Neural crest cell (in vitro differentiated cells): Measurements from ENCODE around the gene PLN. TPM values are rescaled to one million over a fixed set of nuclear protein-coding genes. Genes with fewer than 3 reads are reported as not detected.

Experiments used
- DNase-seq: peaks from one replicate; pipeline ENCODE4 v3.0.0; 2021; ENCODE audit warnings: low read depth, mixed read lengths, low spot score
- H3K27ac Mint-ChIP-seq: one replicate; pipeline ENCODE4 v1.8.0; 2021; ENCODE audit warnings: mild to moderate bottlenecking, mixed read lengths; ENCODE audit not compliant: unreplicated experiment
- H3K27me3 Mint-ChIP-seq: 2 replicates; pipeline ENCODE4 v1.8.0; 2021; ENCODE audit warnings: low read depth, mild to moderate bottlenecking, mixed read lengths
- H3K36me3 Mint-ChIP-seq: 2 replicates; pipeline ENCODE4 v1.8.0; 2021; ENCODE audit warnings: low read depth, mild to moderate bottlenecking, mixed read lengths
- H3K4me1 Mint-ChIP-seq: 2 replicates; pipeline ENCODE4 v1.8.0; 2021; ENCODE audit warnings: mixed read lengths
- H3K4me3 Mint-ChIP-seq: one replicate; pipeline ENCODE4 v1.8.0; 2021; ENCODE audit warnings: mild to moderate bottlenecking, mixed read lengths
- H3K9me3 Mint-ChIP-seq: 2 replicates; pipeline ENCODE4 v1.8.0; 2021; ENCODE audit warnings: mixed read lengths
- CTCF ChIP-seq: fragments of 200-600 bp; sonication (generic); conservative IDR thresholded peaks from 2 replicates; pipeline ENCODE4 v1.5.0; 2021; ENCODE audit warnings: antibody characterized with exemption, mild to moderate bottlenecking
- total RNA-seq: library from RNA; stranded (reverse); gene quantifications from 2 replicates; pipeline ENCODE4 v1.2.1, GENCODE V29; 2021

The PLN gene
- total RNA-seq, 1 donor from 2014 or later, result not detected

- H3K27me3 Mint-ChIP-seq, result no peaks in the 10 kb centered on the region
- H3K36me3 Mint-ChIP-seq, result peaks cover 2% of the 10 kb centered on the region
- H3K9me3 Mint-ChIP-seq, result peaks cover 2% of the 10 kb centered on the region
- TF ChIP-seq CTCF, result no peak
- DNase-seq, result no peak
- no peak overlapping the region for H3K27ac Mint-ChIP-seq
- H3K4me3 Mint-ChIP-seq, result no peak overlapping the region
- H3K4me1 Mint-ChIP-seq, result peaks cover 6% of the 10 kb centered on the region
Observed at GRCh38 chr6:118546880-118547218, 1.2 kb upstream of the PLN start.

- Mint-ChIP-seq H3K4me3 (no peak overlapping the region), H3K36me3 (no peaks in the 10 kb centered on the region), H3K27me3 (no peaks in the 10 kb centered on the region), H3K9me3 (no peaks in the 10 kb centered on the region), H3K27ac (no peak overlapping the region), H3K4me1 (peaks cover 6% of the 10 kb centered on the region)
- no peak for TF ChIP-seq CTCF
- DNase-seq, result no peak
Observed at GRCh38 chr6:118548613-118549012, 517 bp downstream of the PLN start.

- H3K36me3 Mint-ChIP-seq, result no peaks in the 10 kb centered on the region
- no peaks in the 10 kb centered on the region for H3K27me3 Mint-ChIP-seq
- H3K27ac Mint-ChIP-seq, result peak overlapping the region; percentile 64
- peaks cover 6% of the 10 kb centered on the region for H3K4me1 Mint-ChIP-seq
- no peak overlapping the region for H3K4me3 Mint-ChIP-seq
- TF ChIP-seq CTCF, result peak; percentile 73
- no peaks in the 10 kb centered on the region for H3K9me3 Mint-ChIP-seq
- no peak for DNase-seq
Observed at GRCh38 chr6:118551063-118552053, 3.3 kb downstream of the PLN start.

GRCh38 chr6:118553132-118553531, 5.0 kb downstream of the PLN start:
- TF ChIP-seq CTCF, result no peak
- no peaks in the 10 kb centered on the region for H3K27me3 Mint-ChIP-seq
- no peaks in the 10 kb centered on the region for H3K36me3 Mint-ChIP-seq
- DNase-seq, result no peak
- peaks cover 7% of the 10 kb centered on the region for H3K4me1 Mint-ChIP-seq
- no peak overlapping the region for H3K4me3 Mint-ChIP-seq
- H3K27ac Mint-ChIP-seq, result no peak overlapping the region
- no peaks in the 10 kb centered on the region for H3K9me3 Mint-ChIP-seq

- TF ChIP-seq CTCF, result no peak
- Mint-ChIP-seq H3K9me3 (no peaks in the 10 kb centered on the region), H3K36me3 (peaks cover 2% of the 10 kb centered on the region), H3K27me3 (no peaks in the 10 kb centered on the region), H3K4me3 (no peak overlapping the region), H3K4me1 (peaks cover 17% of the 10 kb centered on the region), H3K27ac (no peak overlapping the region)
- DNase-seq, result no peak
Observed at GRCh38 chr6:118554698-118555097, 6.6 kb downstream of the PLN start.
